LHCN-M2 (cell line): ENCODE results near the gene LPCAT1. TPM values are rescaled to one million over a fixed set of nuclear protein-coding genes. Genes with fewer than 3 reads are reported as not detected.
"Not testable (repeated sequence)": the region's sequence is repeated elsewhere in the genome, so short reads cannot be mapped to it uniquely, and the experiment has no call there.

Source experiments
- DNase-seq: peaks from one replicate; pipeline ENCODE4 v3.0.0-alpha.2; 2012; ENCODE audit warnings: low read depth
- total RNA-seq: library from RNA; depleted of rRNA; stranded (reverse); fragments of >200 nt; gene quantifications from 2 replicates; pipeline ENCODE4 v1.2.3, GENCODE V29; 2014

Gene LPCAT1
- total RNA-seq, 1 experiment from 2014 or later = 30.8 TPM

- DNase-seq = no peak
Observed at GRCh38 chr5:1429066-1429465, 94.7 kb downstream of the LPCAT1 start.

DNA sequence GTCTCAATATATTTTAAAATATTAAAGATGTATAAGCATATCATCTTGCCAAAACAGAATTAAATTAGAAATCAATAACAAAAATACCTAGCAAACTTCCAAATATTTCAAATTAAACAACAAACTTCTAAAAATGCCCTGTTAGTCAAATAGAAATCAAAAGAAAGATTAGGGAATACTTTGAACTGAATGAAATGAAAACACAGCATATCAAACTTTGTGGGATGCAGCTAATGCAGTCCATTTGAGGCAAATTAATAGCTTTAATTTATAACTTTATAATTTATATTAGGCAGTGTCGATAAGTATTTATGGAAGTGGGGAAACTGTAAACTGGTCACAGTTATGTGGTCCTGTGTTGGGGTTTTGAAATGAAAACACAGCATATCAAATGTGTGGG, 95.7 kb downstream of the LPCAT1 start:
- no peak for DNase-seq

- no peak for DNase-seq
Observed at GRCh38 chr5:1424716-1425115, 99.0 kb downstream of the LPCAT1 start.

- no peak for DNase-seq
Observed at GRCh38 chr5:1423901-1424603, 99.7 kb downstream of the LPCAT1 start.

DNA sequence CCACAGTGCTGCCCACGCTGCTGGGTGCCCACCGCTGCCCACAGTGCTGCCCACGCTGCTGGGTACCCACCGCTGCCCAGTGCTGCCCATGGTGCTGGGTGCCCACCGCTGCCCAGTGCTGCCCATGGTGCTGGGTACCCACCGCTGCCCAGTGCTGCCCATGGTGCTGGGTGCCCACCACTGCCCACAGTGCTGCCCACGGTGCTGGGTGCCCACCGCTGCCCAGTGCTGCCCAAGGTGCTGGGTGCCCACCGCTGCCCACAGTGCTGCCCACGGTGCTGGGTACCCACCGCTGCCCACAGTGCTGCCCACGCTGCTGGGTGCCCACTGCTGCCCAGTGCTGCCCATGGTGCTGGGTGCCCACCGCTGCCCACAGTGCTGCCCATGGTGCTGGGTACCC, 101.2 kb downstream of the LPCAT1 start:
- not testable (repeated sequence) for DNase-seq

DNA sequence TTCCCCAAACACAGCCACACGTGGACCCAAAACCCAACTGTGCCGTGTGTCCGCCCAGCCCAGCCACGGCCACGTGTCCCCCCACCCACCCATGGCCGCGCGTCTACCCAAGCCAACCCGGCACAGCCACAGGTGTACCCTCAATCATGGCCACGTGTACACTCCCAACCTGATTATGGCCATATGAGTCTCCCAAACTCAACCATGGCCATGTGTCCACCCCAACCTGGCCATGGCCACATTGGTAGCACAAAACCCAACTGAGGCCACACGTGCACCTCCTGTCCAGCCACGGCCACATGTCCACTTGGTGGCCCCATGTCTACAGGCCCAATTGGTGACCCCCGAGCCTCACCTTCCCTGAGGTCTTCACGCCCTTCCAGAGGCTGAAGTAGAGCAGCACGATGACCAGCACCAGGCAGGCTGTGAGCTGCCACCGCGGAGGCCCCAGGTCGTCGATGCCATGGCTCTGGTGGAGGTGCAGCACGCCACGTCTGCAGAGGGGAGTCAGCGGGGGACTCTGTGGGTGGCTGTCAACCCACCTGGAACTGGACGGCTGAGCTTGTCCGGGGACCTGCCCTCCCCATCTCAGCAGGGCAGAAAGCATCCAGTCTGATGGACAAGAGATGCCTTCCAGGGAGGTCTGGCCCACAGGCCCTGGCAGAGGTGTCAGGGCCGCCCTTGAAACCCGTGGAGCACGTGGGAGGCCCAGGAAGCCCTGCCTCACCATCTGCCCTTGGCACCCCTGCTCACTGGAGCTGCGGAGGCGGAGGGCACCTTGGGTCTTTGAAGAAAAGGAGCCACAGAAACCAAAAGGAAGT, 102.0 kb downstream of the LPCAT1 start:
- no peak for DNase-seq

GRCh38 chr5:1420211-1421195, 103.3 kb downstream of the LPCAT1 start:
- DNase-seq = peak; percentile 9

GRCh38 chr5:1419476-1420210, 104.1 kb downstream of the LPCAT1 start:
- no peak for DNase-seq

DNA sequence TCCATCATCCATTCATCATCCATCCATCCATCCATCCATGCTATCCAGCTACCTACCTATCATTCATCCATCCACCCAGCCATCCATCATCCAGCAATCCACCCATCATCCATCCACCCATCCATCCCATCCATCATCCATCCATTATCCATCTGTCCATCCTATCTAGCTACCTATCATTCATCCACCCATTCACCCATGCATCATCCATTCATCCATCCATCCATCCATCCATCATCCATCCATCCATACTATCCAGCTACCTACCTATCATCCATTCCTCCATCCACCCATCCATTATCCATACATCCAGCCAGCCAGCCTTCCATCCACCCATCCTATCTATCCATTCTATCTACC, 104.9 kb downstream of the LPCAT1 start:
- DNase-seq = no peak

GRCh38 chr5:1418238-1418920, 105.4 kb downstream of the LPCAT1 start:
- no peak for DNase-seq

- DNase-seq = no peak
Observed at GRCh38 chr5:1417586-1418225, 106.1 kb downstream of the LPCAT1 start.

DNA sequence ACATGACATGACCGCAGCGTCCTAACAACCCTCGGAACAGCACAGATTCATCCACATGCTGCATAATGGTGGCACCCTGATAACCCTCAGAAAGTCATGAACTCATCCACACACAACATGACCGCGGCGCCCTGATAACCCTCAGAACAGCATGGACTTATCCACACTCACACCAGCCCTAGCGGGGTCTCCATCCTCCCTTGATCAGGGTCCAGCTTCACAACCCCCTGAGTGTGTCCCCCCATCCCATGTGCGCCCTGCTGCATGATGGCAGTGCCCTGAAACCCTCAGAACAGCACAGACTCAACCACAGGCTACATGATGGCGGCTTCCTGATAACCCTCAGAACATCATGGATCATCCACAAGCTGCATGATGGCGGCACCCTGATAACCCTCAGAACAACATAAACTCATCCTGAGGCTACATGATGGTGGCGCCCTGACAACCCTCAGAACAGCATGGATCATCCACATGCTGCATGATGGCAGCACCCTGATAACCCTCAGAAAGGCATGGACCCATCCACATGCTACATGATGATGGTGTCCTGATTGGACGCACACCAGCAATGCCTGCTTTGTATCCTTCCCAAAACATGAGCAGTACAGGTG, 106.8 kb downstream of the LPCAT1 start:
- DNase-seq = no peak

DNA sequence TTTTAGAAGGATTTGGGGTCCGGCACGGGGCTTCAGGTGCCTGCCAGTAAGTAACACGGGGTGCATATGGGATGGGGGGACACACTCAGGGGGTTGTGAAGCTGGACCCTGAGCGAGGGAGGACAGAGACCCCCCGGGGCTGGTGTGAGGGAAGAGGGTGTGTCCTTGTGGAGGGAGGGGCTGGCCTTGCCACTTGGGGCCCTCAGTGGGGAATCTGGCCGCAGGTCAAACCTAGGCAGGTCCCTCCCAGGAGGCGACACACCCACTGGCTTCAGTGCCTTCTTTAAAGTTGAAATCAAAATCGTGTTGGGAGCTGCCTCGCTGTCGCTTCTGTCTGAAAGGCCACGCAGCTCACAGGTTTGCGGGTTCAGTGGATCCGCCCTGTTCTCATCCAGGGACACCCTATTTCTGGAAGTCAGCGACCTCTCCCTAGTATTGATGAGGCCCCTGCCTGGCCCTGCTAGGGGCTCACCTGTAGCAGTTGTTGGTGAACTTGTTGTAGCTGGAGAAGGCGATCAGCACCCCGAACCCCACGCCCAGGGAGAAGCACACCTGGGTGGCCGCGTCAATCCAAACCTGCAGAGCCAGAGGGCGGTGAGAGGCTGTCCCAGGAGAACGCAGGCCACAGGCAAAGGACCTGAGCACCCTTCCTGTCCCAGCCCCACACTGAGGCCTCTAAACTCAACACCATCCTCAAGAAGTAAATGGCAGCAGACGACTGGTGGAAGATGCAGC, 108.0 kb downstream of the LPCAT1 start:
- DNase-seq = no peak

GRCh38 chr5:1415059-1415425, 108.7 kb downstream of the LPCAT1 start:
- no peak for DNase-seq

- DNase-seq = no peak
Observed at GRCh38 chr5:1414311-1415058, 109.3 kb downstream of the LPCAT1 start.

- DNase-seq = no peak
Observed at GRCh38 chr5:1413611-1414241, 110.0 kb downstream of the LPCAT1 start.

- DNase-seq = no peak
Observed at GRCh38 chr5:1413211-1413610, 110.5 kb downstream of the LPCAT1 start.

- DNase-seq = no peak
Observed at GRCh38 chr5:1412621-1413020, 111.1 kb downstream of the LPCAT1 start.
